NCI-H2171 treated with DMSO at 0.1 percent for 48 hours (cell line): Measurements from ENCODE around the gene IRF5.

Experiments
- DNase-seq: peaks from one replicate; lab custom pipeline; 2025; lab: John Stamatoyannopoulos, UW

Gene IRF5

DNA sequence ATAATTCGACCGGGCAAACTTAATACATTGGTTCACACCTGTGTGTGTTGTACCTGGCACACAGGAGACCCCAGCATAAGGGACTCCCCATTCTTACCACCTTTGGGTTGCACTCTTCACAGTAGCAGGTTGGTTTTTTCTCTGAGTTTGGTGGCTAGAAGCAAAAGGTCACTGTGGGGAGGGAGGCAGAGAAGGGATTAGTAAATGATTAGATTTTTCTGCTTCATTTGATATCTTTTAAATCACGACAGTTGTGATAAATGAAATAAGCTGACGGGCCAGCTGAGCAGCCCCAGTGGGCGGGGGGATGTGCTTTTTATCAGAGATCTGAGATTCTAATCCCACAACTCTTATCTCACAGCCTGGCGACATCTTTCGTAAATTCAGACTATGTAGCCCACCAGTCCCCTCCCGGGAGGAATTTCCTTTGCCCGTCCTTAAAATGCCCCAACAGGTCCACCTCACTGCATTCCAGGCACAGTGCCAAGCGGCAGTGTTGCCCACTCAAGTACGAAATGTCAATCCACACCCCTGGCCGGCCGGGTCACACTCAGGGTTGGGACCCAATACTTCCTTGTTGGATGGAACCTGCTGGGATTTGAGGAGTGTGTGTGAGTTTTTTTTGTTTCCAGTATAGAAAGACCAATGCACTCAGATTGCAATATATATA, 16.7 kb upstream of the IRF5 start:
- DNase-seq: no peak

DNA sequence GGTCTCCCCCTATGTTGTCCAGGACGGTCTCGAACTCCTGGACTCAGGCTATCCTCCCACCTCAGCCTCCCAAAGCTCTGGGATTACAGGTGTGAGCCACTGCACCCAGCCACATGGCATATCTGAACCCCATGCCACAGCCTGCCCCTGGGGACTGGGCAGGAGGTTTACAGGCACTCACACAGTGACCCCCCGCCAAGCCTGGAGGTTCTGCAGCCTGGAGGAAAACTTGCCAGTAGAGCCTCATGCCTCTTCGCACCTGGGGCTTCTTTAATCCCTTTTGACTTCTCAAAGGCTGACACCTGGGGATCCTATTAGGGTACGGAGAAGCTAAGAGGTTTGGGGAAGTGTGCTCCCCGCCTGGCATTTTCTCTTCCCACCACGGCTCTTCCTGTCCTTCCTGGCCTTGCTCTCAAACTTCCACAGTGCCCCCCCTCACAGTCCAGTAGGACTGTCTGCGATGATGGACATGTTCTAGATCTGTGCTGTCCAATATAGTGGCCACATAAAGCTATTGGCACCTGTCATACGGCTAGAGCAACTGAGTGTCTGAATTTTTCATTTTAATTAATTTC, 15.8 kb upstream of the IRF5 start:
- no peak for DNase-seq

GRCh38 chr7:128922496-128923410, 15.0 kb upstream of the IRF5 start:
- DNase-seq: no peak

DNA sequence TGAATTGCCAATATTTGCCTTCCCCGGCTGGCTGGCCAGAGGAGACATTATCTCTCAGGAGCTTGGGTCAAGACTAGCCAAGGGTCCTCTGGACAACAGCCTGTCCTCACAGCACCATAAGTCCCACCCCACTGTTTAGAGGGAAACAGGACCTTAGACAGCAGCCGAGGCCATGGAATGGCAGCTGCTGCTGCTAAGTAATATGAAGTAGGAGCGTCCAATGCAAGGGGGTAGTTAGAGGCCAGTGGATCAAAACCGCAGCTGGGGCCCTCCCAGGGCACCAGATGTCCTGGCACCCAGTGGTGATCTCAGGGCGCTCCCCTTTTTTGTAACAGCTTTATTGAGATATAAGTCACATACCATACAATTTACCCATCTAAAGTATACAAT, 14.3 kb upstream of the IRF5 start:
- DNase-seq: no peak

DNA sequence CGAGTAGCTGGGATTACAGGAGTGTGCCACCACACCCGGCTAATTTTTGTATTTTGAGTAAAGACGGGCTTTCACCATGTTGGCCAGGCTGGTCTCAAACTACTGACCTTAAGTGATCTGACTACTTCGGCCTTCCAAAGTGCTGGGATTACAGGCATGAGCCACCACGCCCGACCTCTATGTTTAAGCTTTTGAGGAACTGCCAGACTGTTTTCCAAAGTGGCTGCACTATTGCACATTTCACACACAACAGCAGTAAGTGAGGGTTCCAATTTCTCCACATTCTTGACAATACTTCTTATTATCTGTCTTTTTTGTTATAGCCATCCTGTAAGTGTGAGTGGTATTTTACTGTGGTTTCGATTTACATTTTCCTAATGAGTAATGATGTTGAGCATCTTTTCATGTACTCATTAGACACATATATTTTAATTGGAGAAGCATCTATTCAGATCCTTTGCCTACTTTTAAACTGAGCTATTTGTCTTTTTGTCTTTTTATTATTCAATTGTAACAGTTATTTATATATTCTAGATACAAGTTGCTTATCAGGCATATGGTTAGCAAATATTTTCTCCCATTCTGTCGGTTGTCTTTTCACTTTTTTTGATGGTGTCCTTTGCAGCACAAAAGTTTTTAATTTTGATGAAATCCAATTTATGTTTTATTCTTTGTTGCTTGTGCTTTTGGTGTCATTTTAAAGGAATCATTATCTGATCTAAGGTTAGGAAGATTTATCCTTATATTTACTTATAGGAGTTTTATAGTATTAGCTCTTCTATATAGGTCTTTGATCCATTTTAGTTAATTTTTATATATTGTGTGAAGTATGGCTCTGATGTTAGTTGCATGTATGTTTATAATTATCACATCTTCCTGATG, 12.8 kb upstream of the IRF5 start:
- DNase-seq: no peak

- no peak for DNase-seq
Observed at GRCh38 chr7:128928159-128928813, 9.4 kb upstream of the IRF5 start.

DNA sequence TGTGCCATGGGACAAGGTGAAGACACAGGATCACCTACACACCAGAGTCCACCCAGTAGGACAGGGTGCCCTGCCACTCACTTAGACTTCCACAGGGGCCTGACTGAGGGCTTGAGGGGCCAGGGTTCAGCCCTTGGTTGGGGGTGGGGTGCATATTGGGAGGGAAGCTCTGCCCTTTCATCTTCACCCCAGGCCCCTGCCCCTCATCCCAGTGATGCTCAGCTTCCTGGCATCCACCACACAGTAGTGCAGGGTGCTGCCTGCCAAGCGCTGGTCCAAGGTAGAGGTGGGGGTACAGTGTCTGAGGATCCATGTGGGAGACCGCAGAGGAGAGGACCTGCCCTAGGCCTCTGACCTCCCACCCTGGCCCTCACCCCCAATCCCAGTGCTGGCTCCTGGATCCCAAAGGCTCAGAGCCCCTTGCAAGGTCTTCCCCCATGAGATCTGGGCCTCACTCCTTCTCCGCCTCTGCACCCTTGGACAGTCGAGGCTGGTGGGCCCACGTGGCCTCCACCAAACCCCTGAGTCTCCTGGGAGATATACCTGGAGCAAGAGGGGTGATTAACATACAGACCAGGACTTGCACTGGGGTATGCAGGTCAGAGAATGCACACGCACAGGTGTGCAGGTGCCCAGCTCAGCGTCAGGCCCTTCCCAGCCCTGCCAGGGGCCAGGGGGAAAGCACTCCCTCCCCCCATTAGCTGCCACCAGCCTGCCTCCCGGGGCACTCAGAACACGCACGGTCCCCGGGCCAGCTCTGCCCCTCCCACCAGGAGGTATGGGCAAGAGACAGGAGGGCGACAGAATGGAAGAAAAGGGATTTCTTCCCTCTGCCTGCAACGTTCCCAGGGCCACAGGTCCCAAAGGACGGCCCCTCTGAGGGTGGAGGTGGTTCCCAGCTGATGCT, 8.6 kb upstream of the IRF5 start:
- no peak for DNase-seq

DNA sequence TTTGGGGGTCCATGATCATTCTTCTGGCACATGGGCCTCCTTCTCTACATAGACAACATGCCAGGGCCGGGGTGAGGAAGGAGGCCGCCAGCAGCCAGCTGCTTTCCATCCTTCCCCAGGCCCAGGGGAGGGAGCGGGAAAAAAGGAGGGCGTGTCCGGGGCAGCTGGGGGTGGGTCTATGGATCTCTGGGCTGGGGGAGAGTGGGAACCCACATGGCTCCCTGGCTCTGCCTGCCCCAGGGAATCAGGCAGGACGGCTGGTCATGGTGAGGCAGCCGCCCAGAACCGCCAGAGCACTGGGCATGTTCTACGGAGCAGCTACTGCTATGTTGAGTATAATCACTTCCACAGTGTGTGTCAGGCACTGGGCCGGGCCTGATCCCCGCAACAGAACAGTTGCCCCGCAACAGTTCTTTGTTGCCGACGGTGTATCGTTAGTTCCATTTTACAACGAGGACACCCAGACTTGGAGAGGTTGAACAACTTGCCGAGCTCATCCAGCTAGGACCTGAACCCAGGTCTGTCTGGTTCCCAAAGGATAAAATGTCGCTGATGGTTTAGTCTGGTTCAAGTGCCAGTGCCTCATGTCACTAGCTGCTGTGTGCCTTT, 6.4 kb upstream of the IRF5 start:
- DNase-seq: no peak

DNA sequence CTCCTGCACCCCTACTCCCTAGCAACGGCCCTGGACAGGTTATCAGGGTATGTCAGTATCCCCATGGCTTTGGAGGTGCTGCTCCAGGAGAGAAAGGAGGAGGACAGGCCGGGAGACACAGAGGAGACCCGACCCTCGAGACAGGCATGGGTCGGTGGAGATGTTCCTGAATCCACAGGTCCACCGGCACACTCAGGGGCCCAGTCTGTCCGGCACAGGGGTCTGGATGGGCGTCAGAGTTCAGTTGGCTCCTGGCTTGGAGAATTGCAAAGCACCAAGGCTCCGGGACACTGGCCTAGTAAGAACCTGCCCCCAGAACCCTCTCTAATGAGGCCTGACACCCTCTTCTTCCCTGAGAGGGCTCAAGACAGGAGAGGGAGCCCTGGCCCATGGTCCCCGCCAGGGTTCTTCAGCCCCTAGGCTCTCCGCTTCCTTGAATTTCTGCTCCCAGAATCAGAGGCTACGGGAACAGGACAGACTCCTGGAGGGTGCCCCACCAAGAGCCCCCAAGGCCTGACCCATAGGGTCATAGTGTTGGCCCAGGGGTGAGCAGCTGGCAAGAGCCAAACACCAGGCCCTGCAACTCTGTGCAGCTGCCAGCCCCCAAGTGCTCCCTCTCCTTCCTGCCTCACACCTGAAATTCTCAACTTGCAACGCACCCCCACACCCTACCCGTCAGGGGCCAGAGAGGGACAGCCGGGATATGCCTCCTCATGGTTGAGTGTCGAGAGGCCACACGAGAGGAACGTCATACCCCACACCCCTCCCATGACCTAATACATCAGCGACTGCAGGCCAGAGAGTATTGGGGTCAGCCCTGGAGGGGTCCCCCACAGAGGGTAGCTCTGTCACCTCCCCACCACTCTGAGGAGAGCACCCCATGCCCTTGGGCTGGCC, 5.5 kb upstream of the IRF5 start:
- DNase-seq: no peak

- DNase-seq: no peak
Observed at GRCh38 chr7:128932862-128933179, 4.9 kb upstream of the IRF5 start.

DNA sequence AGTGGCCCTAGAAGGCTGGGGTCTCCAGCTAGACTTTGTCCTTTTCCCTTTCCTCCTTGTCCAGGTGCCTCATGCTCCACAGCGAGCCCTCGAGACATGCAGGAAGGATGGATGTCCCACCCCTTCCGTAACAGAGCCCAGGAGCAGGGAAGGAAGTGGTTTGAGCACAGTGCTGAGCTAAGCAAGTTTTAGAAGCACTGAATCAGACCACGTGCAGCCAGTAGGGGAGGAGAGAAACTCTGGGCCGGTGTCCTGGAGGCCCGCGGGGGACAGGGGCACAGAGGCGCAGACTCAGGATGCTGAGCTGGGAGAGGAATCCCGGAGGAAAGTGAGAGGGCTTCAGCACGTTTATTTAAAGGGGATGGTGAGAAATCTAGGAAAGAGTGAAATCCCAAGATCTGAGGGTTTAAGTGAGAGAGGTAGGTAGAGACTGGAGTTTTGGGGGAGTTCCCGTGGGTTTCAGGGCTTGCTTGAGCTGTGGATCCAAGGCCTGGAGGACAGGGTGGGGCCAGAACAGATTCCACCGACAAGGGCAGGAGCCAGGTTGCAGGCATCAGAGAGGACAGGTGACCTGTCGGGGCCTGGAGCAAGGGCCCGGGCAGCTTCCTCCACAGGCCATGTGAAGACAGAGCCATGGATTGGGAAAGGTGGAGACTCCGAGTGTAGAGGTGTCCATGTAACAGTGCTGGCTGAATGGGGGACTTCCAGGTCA, 4.4 kb upstream of the IRF5 start:
- no peak for DNase-seq

- DNase-seq: no peak
Observed at GRCh38 chr7:128934361-128935341, 3.1 kb upstream of the IRF5 start.

GRCh38 chr7:128935342-128935730, 2.4 kb upstream of the IRF5 start:
- DNase-seq: no peak

DNA sequence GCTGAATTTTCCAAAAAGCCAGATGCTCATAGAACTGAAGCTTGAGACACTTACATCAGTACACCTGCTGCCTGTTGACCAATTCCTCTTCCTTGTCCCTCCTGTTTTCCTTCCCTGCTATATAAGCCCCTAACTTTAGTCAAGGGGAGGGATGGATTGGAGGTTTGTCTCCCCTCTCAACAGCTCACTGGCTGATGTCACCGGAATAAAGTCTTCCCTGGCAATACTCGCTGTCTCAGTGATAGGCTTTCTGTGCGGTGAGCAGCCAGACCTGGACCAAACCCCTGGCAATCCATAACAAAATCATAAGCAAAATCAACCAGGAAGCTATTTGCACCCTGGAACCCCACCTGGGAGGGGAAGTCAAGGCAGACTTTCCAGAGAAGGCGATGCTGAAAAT, 929 bp upstream of the IRF5 start:
- no peak for DNase-seq

DNA sequence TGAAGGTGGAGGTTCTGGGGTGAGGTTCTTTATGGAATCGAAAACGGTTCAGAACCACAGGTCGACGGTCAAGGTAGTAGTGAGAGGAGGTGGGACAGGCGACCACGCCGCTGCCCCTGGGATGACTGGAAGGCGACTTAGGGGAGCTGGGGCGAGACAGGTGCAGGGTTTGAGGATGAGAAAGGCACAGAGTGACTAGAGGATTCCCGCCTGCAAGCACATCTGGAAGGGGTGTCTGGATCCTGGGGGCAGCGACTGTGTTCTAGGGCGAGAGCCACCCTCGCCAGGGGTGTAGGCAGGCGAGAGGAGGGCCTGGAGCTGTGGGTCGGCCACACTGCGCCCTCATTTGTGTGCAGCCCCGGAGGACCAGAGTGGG, 468 bp upstream of the IRF5 start:
- no peak for DNase-seq

DNA sequence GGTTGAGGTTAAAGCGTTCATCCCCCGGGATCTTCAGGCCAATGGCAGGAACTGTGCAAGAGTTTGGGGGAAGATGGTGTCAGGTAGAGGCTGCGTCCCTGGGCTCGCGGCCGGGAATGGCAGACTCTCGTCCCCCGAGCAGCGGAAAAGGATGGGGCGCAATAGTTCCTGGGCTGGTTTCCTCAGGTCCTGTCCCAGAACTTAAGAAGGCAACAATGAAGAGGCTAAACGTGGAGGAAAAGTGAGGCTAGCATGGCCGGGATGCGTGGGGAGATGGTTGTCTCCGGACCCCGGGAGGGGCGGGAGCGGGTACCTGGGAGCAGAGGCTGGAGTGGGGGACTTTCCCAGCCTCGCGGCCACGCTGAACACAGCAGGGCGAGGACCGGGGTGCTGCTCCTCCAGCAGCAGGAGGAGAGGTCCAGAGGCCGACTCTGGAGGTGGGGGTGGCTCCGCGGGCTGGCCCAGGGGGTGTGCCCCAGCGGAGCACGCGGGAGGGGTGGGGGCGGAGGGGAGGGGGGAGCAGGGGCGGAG, 882 bp downstream of the IRF5 start:
- peak; percentile 28 for DNase-seq
